Measurements from ENCODE around the gene INTS1. TPM values are rescaled to one million over a fixed set of nuclear protein-coding genes. Genes with fewer than 3 reads are reported as not detected.

Gene INTS1, protein sequence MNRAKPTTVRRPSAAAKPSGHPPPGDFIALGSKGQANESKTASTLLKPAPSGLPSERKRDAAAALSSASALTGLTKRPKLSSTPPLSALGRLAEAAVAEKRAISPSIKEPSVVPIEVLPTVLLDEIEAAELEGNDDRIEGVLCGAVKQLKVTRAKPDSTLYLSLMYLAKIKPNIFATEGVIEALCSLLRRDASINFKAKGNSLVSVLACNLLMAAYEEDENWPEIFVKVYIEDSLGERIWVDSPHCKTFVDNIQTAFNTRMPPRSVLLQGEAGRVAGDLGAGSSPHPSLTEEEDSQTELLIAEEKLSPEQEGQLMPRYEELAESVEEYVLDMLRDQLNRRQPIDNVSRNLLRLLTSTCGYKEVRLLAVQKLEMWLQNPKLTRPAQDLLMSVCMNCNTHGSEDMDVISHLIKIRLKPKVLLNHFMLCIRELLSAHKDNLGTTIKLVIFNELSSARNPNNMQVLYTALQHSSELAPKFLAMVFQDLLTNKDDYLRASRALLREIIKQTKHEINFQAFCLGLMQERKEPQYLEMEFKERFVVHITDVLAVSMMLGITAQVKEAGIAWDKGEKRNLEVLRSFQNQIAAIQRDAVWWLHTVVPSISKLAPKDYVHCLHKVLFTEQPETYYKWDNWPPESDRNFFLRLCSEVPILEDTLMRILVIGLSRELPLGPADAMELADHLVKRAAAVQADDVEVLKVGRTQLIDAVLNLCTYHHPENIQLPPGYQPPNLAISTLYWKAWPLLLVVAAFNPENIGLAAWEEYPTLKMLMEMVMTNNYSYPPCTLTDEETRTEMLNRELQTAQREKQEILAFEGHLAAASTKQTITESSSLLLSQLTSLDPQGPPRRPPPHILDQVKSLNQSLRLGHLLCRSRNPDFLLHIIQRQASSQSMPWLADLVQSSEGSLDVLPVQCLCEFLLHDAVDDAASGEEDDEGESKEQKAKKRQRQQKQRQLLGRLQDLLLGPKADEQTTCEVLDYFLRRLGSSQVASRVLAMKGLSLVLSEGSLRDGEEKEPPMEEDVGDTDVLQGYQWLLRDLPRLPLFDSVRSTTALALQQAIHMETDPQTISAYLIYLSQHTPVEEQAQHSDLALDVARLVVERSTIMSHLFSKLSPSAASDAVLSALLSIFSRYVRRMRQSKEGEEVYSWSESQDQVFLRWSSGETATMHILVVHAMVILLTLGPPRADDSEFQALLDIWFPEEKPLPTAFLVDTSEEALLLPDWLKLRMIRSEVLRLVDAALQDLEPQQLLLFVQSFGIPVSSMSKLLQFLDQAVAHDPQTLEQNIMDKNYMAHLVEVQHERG (N-terminal part only)
- total RNA-seq: 23.2 and 55.6 TPM in 2 replicates

DNA sequence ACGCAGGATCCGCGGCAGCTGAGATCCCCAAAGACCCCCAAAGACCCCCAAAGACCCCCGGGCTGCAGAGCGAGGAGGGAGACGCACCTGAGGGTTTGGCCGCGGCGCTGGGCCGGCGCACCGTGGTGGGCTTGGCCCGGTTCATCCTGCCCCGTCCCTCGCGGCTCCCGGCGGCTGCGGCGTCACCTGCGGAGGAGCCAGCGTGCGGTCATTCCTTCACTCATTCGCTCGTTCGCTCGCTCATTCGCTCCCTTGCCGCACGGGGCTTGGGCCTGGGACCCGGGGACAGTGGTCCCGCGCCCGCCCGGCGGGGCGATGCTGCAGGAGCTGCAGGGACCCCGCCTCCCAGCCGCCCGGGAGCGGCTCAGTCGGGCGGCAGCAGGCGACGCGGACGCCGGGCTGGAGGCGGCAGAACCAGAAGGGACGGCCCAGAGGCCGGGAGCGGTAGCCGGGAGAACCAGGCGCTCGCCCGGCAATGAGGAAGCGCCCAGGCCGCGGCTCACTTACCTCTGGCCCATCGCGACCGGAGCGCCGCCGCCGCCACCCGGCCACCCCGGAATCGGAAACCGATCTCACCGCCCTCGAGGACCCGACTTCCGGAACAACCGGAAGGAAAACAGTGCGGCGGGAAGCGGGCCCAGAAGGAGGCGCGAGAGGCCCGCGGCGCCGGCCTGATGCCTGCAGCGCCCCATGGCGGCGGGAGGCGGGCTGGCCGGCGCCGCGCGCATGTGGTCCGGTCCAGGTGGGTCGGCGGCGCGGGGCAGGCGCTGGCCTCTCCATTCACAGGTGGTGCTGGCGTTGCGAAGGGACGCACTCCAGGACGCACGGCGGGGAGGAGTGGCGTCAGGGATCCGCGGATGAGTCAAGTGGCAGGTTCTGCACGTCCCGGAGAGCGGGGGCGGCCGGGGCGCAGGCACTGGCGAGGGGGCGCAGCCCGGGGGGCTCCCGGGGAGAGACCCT, at the start of gene INTS1:
TSS of gene INTS1 (minus strand) at position 574 of the 960 bp plus-strand sequence. CDS start at position 145, 429 bp downstream.

DNA sequence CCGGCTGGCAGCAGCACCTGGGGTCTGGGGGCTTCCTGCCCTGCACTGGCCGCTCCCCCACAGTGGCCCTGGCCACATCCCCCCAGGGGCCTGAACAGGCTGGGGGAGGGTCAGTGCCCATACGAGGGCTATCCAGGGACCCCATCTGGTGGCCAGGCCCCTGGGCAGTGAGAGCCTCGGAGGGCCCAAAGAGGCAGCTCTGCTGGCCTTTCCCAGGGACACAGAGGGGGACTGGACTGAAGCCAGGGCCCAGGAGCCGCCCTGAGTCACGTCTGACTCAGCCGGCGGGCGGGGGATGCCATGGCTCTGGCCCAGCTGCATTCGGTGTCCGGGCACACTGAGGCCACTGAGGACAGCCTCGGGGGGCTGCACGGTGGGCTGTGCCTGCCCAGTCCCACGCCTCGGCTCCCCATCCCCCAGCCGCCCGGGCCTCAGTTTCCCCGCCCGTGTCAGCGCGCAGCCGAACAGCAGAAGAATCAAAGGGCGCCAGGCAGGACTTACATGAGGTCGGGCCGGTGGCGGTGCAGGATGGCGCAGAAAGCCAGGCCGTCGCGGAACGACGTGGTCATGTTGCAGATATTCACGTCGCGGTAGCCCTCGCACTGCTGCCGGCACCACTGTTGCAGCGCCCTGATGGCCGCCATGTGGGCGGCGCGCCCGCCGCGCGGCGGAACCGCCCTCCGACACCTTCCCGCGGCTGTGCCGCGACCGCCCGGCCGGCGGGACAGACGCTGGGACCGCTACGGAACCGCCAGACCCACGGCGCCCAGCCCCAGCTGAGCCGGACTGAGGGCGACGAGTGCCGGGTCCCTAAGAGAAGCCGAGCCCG, 45.3 kb downstream of the INTS1 start, which contains the start of gene MICALL2:
TSS of gene MICALL2 (minus strand) at position 788 of the 829 bp plus-strand sequence. CDS start at position 644, 144 bp downstream.

Other genes with a start within 250 kb of the INTS1 start
- 6.2 and 33.7 TPM in 2 replicates for gene MICALL2, start 44.9 kb downstream of the INTS1 start, total RNA-seq
- gene MAFK, start 26.3 kb upstream of the INTS1 start, total RNA-seq: 31.8 and 40.9 TPM in 2 replicates
- gene TMEM184A, start 51.8 kb upstream of the INTS1 start, total RNA-seq: 8.5 and 22.2 TPM in 2 replicates
- gene PSMG3, start 65.6 kb upstream of the INTS1 start, total RNA-seq: 37.9 and 56.0 TPM in 2 replicates
- gene ELFN1, start 165.9 kb upstream of the INTS1 start, total RNA-seq: under 0.01 and 0.57 TPM in 2 replicates

Measured in nasal cavity respiratory epithelium epithelial cell of viscerocranial mucosa (primary cell).